Activated CD4-positive, alpha-beta T cell treated with anti-CD3 and anti-CD28 coated beads for 1 hour (primary cell): Measurements from ENCODE around the gene ABCG8.

Experiments used
- DNase-seq: peaks from one replicate; pipeline ENCODE4 v3.0.0-alpha.2; 2020

Gene ABCG8

GRCh38 chr2:43826305-43827250 is 12.2 kb upstream of the ABCG8 start:
- no peak for DNase-seq

- no peak for DNase-seq
These were observed 7.1 kb upstream of the ABCG8 start for GRCh38 chr2:43831543-43832294.

- DNase-seq, result no peak
These were observed 6.3 kb upstream of the ABCG8 start for GRCh38 chr2:43832457-43832856.

- no peak for DNase-seq
These were observed 1.7 kb upstream of the ABCG8 start for GRCh38 chr2:43837033-43837432.

GRCh38 chr2:43837831-43838559 is 776 bp upstream of the ABCG8 start:
- DNase-seq, result no peak

GRCh38 chr2:43839776-43840564 is 1.2 kb downstream of the ABCG8 start:
- no peak for DNase-seq

GRCh38 chr2:43840965-43841364 is 2.2 kb downstream of the ABCG8 start:
- DNase-seq, result no peak

- DNase-seq, result no peak
These were observed 3.4 kb downstream of the ABCG8 start for GRCh38 chr2:43841949-43842865.

GRCh38 chr2:43842866-43843226 is 4.1 kb downstream of the ABCG8 start:
- DNase-seq, result no peak

- DNase-seq, result no peak
These were observed 6.4 kb downstream of the ABCG8 start for GRCh38 chr2:43845181-43845580.

GRCh38 chr2:43846140-43846793 is 7.5 kb downstream of the ABCG8 start:
- DNase-seq, result no peak

- DNase-seq, result no peak
These were observed 9.4 kb downstream of the ABCG8 start for GRCh38 chr2:43848214-43848613.

GRCh38 chr2:43851011-43851980 is 12.5 kb downstream of the ABCG8 start:
- DNase-seq, result no peak

GRCh38 chr2:43852196-43852730 is 13.5 kb downstream of the ABCG8 start:
- no peak for DNase-seq

GRCh38 chr2:43853141-43854081 is 14.6 kb downstream of the ABCG8 start:
- DNase-seq, result no peak

- DNase-seq, result no peak
These were observed 15.9 kb downstream of the ABCG8 start for GRCh38 chr2:43854671-43855070.

GRCh38 chr2:43855292-43855691 is 16.5 kb downstream of the ABCG8 start:
- no peak for DNase-seq

- DNase-seq, result no peak
These were observed 33.4 kb downstream of the ABCG8 start for GRCh38 chr2:43872151-43872550.
